SK-MEL-5 (cell line): ENCODE measurements around the gene H3-3A. TPM values are rescaled to one million over a fixed set of nuclear protein-coding genes. Genes with fewer than 3 reads are reported as not detected.
A peak's percentile ranks its signal among the peaks of the same experiment; 100 is the strongest.
"Not testable (repeated sequence)": the region's sequence is repeated elsewhere in the genome, so short reads cannot be mapped to it uniquely, and the experiment has no call there.

Experiments
- DNase-seq: peaks from one replicate; pipeline ENCODE4 v3.0.0-alpha.2; 2016; ENCODE audit warnings: low read depth, low spot score
- in situ Hi-C: cut with HindIII; loops from 2 replicates; pipeline ENCODE4 v1.10.0; 2016; ENCODE audit warnings: low sequenced_read_pairs, high pct_unique_total_duplicates, low pct_unique_long_range_greater_than_20kb
- total RNA-seq: library from RNA; depleted of rRNA; stranded (reverse); fragments of >200 nt; shearing (Covaris generic); gene quantifications from 2 replicates; pipeline ENCODE4 v1.2.3, GENCODE V29; 2014

H3-3A gene
- total RNA-seq, 1 experiment from 2014 or later = 228 TPM

DNA sequence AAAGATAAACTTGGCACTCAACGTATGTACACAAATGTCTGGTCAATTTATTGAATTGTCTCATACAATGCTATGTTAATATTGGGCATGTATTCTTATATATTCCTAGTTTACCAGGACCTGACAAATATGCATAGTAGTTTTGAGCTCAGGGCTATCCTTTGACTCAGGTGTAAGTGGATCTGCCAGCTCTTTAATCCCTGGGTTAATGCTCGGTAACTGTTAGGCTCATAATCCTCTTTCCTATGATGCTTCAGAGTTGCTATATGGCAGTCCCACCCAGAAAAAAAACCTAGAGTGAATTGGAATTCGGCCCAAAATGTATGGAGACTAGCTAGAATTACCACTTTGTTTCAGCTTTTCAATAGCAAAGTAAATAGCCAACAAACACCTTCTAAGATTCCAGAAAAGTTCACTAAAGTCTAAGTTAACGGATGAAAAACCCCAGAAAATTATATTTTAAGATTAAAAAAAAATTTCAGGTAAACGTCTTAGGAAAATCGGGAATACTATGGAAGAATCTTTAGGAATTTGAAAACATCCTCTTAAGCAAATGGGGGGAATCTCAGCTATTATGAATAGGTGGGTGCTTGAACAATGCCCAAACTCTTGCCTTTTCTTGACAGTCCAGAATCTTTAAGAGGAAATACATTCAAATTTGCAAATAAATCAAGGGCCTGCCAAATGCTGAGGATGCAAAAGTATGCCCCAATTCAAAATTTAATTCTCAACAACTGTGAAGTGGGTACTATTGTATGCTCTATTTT is 10.9 kb downstream of the H3-3A start:
- in situ Hi-C loops = no loop called here
- no peak for DNase-seq

DNA sequence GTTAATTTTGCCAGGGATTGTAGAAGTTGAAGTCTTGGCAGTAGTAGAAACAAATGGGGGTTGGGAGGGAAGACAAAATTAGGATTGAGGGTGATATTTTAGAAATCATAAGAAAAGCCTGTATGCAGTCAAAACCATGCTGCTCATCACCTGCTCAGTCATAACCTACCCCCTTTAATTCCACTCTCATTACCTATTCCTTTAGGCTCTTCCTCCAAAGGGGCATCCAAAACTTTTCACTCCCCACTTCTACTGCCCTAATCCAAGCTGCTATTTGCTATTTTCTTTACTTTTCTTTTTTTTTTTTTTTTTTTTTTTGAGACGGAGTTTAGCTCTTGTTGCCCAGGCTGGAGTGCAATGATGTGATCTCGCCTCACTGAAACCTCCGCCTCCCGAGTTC is 11.5 kb downstream of the H3-3A start:
- DNase-seq = no peak
- in situ Hi-C loops = no loop called here

DNA sequence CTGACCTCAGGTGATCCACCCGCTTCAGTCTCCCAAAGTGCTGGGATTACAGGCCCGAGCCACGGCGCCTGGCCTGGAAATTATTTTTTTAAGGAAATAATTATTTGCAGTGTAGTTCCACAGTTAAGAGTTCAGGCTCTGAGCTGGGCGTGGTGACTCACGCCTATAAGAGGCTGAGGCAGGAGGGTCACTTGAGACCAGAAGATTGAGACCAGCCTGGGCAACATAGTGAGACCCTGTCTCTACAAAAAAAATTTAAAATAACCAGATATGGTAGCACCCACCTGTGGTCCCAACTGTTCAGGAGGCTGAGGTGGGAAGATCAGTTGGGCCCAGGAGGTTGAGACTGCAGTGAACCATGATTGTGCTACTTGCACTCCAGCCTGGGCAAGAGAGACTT is 13.9 kb downstream of the H3-3A start:
- in situ Hi-C loops = no loop called here
- no peak for DNase-seq

DNA sequence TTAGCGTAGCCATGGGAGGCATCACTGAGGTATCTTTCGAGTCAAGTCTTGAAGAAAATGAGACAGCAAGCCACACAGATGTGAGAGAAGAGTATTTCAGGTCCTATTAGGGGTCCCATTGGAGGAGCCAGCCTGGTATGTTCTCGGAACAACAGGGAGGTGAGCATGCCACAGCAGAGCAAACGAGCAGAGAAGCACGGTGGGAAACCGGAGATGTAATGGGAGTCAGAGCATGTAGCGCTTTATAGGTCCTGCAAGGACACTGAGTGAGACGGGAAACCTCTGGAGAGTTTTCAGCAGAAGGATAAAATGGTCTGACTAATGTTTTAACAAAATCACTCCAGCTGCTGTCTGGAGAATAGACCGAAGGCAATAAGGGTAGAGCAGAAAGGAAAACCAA is 15.9 kb downstream of the H3-3A start:
- in situ Hi-C loops = no loop called here
- no peak for DNase-seq

GRCh38 chr1:226082587-226082917 is 20.0 kb downstream of the H3-3A start:
- DNase-seq = no peak
- in situ Hi-C loops = no loop called here

DNA sequence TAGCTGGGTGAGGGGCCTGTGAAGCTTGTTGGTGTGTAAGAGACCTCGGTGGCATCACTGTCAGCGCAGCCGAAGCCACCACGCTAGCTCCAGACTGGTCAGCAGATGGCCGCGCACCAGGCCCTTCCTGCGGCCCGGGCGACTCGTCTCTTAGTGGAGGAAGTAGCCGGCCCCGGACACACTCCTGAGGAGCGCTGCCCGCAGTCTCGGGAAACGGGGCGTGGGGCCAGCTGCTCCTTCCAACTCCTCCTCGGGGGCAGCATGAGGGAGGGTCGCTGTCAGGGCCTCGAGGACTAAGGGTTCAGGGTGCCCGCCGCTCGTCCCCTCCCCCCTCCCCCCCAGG is 20.4 kb downstream of the H3-3A start:
- in situ Hi-C loops = no loop called here
- peak; percentile 45 for DNase-seq

GRCh38 chr1:226083302-226084101 is 21.0 kb downstream of the H3-3A start:
- in situ Hi-C loops = no loop called here
- DNase-seq = peak; percentile 81

DNA sequence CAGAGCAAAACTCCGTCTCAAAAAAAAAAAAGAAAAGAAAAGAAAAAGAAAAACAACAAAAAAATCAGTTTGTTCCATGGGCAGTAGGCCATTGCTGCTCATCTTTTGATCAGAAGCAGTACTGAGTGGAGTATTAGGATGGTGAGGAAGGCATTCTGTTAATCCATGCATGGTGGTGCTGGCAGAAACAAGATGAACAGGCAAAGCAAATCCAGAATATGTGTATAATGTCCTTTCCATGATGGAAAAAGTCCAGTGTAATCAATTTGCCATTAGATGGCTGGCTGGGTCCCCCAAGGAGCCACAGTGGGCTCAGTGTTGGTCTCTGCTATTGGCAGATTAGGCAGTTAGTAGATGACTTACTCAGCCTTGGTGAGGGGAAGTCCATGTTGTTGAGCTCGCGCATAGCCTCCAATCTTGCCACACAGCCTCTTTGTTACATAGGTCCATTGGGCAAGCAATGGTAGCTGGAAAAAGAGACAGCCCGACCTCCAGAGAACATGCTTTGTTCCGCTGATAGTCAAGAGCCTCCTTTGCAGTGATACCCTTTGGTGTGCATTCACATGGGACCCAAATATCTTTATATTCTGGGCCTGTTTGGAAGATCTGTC is 23.3 kb downstream of the H3-3A start:
- DNase-seq = no peak

GRCh38 chr1:226086776-226087175 is 24.3 kb downstream of the H3-3A start:
- no peak for DNase-seq
- in situ Hi-C loops = no loop called here

More for the DNA sequence above, 23.3 kb downstream of the H3-3A start:
- in situ Hi-C loops = no loop called here

DNA sequence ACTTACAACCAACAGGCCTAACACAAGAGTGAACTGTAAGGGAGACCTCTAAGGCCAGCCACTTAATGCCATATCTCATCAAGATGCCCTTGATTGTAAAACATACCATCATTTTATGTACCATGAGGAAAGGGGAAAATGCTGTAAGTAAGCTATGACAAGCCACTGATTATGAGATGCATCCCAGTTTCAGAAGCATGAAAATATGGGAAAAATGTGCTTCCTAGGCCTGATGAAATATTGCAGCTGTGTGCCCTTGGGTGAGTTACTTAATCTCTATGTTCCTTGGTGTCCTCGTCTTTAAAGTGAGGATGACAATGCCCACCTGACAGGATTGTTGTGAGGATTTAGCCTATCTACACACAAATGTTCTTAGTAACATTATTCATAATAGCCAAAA is 28.9 kb downstream of the H3-3A start:
- no peak for DNase-seq
- in situ Hi-C loops = no loop called here

DNA sequence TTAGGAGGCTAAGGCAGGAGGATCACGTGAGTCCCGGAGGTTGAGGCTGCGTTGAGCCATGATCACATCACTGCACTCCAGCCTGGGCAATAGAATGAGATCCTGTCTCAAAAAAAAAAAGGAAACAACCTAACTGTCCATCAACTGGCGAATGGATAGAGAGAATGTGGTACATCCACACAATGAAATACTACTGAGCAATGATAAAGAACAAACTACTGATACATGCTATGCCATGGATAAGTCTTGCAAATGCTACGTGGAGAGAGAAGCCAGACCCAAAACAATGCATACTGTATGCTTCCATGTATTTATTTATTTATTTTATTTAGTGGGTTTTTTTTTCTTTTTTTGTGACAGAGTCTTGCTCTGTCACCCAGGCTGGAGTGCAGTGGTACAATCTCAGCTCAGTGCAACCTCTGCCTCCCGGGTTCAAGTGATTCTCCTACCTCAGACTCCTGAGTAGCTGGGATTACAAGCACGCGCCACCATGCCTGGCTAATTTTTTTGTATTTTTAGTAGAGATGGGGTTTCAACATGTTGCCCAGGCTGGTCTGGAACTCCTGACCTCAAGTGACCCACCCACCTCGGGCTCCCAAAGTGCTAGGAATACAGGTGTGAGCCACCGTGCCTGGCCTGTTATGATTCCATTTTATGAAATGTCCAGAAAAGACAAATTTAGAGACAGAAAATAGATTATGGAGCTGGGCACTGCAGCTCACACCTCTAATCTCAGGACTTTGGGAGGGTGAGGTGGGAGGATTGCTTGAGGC is 29.7 kb downstream of the H3-3A start:
- in situ Hi-C loops, DNase-seq: not testable (repeated sequence)

DNA sequence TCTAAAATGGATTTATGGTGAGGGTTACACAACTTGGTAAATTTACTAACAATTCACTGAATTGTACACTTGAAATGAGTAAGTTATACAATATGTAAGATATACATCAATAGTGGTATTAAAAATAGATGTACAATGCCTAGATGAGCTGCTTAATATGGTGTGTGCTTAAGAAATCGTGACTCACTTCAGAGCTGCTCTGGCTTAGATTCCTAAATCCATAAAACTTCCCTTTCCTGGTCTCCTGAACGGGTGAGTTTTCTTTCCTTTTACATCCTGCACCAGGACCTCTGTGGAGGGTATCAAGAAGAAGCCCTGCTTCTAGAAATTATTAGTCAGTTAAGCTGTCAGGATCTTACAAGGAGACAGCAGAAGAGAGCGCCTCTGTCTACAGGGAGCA is 30.4 kb downstream of the H3-3A start:
- in situ Hi-C loops = no loop called here
- no peak for DNase-seq

GRCh38 chr1:226093621-226094020 is 31.1 kb downstream of the H3-3A start:
- in situ Hi-C loops = no loop called here

GRCh38 chr1:226094451-226094850 is 31.9 kb downstream of the H3-3A start:
- in situ Hi-C loops = no loop called here
- DNase-seq = no peak

More at GRCh38 chr1:226093621-226094020, 31.1 kb downstream of the H3-3A start:
- DNase-seq = no peak

GRCh38 chr1:226095286-226095685 is 32.8 kb downstream of the H3-3A start:
- in situ Hi-C loops = no loop called here
- DNase-seq = no peak

DNA sequence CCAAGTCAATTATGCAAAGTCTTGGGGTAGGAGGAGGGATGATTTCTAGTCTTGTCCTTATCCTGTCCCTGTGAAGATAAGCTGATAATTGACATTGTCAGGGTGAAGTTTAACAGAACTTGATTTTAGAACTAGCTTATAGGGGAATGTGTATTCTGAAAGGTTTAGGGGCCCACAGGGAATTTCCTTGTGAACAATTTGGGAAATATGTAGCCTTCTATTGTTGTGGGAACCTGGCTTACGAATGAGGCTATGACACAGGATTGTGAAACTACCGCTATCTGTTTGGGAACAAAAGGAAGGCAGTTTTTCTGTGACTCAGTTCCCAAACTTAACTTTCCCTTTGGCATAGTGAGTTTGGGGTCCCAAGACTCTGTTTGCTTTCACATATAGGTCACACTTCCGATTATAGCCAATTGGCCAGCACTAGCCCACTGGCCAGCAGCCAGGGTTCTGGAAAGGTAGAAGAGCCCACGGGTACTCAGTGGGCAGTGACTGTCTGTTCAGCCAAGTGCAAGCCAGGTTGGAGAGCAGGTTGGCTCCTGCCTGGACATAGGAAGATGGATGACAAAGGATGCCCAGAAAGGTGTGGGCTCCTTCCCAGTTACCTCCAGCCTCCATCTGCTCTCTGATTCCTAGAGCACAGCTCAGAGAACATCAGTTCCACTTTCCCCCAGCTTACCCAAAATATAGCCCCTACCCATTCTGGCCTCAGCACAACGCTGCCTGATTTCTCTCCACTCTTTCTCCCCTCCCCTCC is 35.5 kb downstream of the H3-3A start:
- DNase-seq = no peak
- in situ Hi-C loops = no loop called here
